SHP77 (cell line): ENCODE data around the gene PLPPR5.
"Not testable (repeated sequence)": the region's sequence is repeated elsewhere in the genome, so short reads cannot be mapped to it uniquely, and the experiment has no call there.

Source experiments
- DNase-seq, 2 experiments: peaks; one replicate each; lab custom pipeline; 2025; lab: John Stamatoyannopoulos, UW

Gene PLPPR5

GRCh38 chr1:99004861-99005442 lies at the start of gene PLPPR5:
TSS of gene PLPPR5 (minus strand) at chr1:99004861. CDS start at chr1:99004671, 190 bp downstream.
- no peak for DNase-seq

- DNase-seq, result no peak
These were observed 47.1 kb upstream of the PLPPR5 start for GRCh38 chr1:99051611-99052283.

GRCh38 chr1:99049745-99050144 lies 45.1 kb upstream of the PLPPR5 start:
- no peak for DNase-seq

GRCh38 chr1:99036746-99037145 lies 32.1 kb upstream of the PLPPR5 start:
- not testable (repeated sequence) for DNase-seq

- DNase-seq, result no peak
These were observed 13.7 kb upstream of the PLPPR5 start for GRCh38 chr1:99018313-99018712.

- DNase-seq, result no peak
These were observed 13.0 kb upstream of the PLPPR5 start for GRCh38 chr1:99017655-99018054.

GRCh38 chr1:99010679-99011078 lies 6.0 kb upstream of the PLPPR5 start:
- no peak for DNase-seq

- no peak for DNase-seq
These were observed 2.7 kb upstream of the PLPPR5 start for GRCh38 chr1:99007366-99007765.

GRCh38 chr1:99005537-99005942 lies 879 bp upstream of the PLPPR5 start:
- DNase-seq, result no peak

GRCh38 chr1:99004254-99004860 lies 304 bp downstream of the PLPPR5 start:
- no peak for DNase-seq

GRCh38 chr1:99003581-99004253 lies 944 bp downstream of the PLPPR5 start:
- no peak for DNase-seq

GRCh38 chr1:98992844-98993243 lies 11.8 kb downstream of the PLPPR5 start:
- DNase-seq, result no peak

GRCh38 chr1:98991127-98992012 lies 13.3 kb downstream of the PLPPR5 start:
- peak; percentile 1 to 2 for DNase-seq

GRCh38 chr1:98989556-98989907 lies 15.1 kb downstream of the PLPPR5 start:
- DNase-seq, result no peak

- DNase-seq, result no peak
These were observed 15.6 kb downstream of the PLPPR5 start for GRCh38 chr1:98988904-98989555.

- no peak for DNase-seq
These were observed 19.0 kb downstream of the PLPPR5 start for GRCh38 chr1:98985687-98986086.

- no peak for DNase-seq
These were observed 22.6 kb downstream of the PLPPR5 start for GRCh38 chr1:98981917-98982513.

GRCh38 chr1:98979463-98979862 lies 25.2 kb downstream of the PLPPR5 start:
- no peak for DNase-seq

- no peak for DNase-seq
These were observed 28.9 kb downstream of the PLPPR5 start for GRCh38 chr1:98975810-98976209.

- no peak for DNase-seq
These were observed 29.5 kb downstream of the PLPPR5 start for GRCh38 chr1:98975113-98975512.
